ENCODE results near the gene MRPL52.
A peak's percentile ranks its signal among the peaks of the same experiment; 100 is the strongest.
"Not testable (repeated sequence)": the region's sequence is repeated elsewhere in the genome, so short reads cannot be mapped to it uniquely, and the experiment has no call there.

Gene MRPL52

GRCh38 chr14:22829661-22830442, at the start of gene MRPL52:
TSS of gene MRPL52 (plus strand) at chr14:22829887. CDS start at chr14:22829913, 26 bp downstream.
- DNase-seq, result peak; percentile 93

GRCh38 chr14:22780105-22780679, 49.5 kb upstream of the MRPL52 start:
- DNase-seq, result no peak

- no peak for DNase-seq
Measured at GRCh38 chr14:22780941-22781300, 48.8 kb upstream of the MRPL52 start.

- DNase-seq, result no peak
Measured at GRCh38 chr14:22781301-22781991, 48.2 kb upstream of the MRPL52 start.

GRCh38 chr14:22786685-22787084, 43.0 kb upstream of the MRPL52 start:
- DNase-seq, result no peak

GRCh38 chr14:22791301-22791700, 38.4 kb upstream of the MRPL52 start:
- DNase-seq, result no peak

- no peak for DNase-seq
Measured at GRCh38 chr14:22792158-22792557, 37.5 kb upstream of the MRPL52 start.

- DNase-seq, result not testable (repeated sequence)
Measured at GRCh38 chr14:22793550-22793949, 36.1 kb upstream of the MRPL52 start.

- DNase-seq, result no peak
Measured at GRCh38 chr14:22793976-22794375, 35.7 kb upstream of the MRPL52 start.

GRCh38 chr14:22794551-22794951, 35.1 kb upstream of the MRPL52 start:
- DNase-seq, result no peak

- DNase-seq, result no peak
Measured at GRCh38 chr14:22796087-22796707, 33.5 kb upstream of the MRPL52 start.

- DNase-seq, result no peak
Measured at GRCh38 chr14:22797017-22797917, 32.4 kb upstream of the MRPL52 start.

- no peak for DNase-seq
Measured at GRCh38 chr14:22798528-22798927, 31.2 kb upstream of the MRPL52 start.

GRCh38 chr14:22800346-22800745, 29.3 kb upstream of the MRPL52 start:
- DNase-seq, result no peak

- DNase-seq, result no peak
Measured at GRCh38 chr14:22801716-22802115, 28.0 kb upstream of the MRPL52 start.

GRCh38 chr14:22802860-22803686, 26.6 kb upstream of the MRPL52 start:
- no peak for DNase-seq

GRCh38 chr14:22803687-22803974, 26.1 kb upstream of the MRPL52 start:
- DNase-seq, result no peak

GRCh38 chr14:22805235-22805634, 24.5 kb upstream of the MRPL52 start:
- DNase-seq, result not testable (repeated sequence)

- no peak for DNase-seq
Measured at GRCh38 chr14:22807432-22808087, 22.1 kb upstream of the MRPL52 start.

- DNase-seq, result no peak
Measured at GRCh38 chr14:22808388-22809209, 21.1 kb upstream of the MRPL52 start.
